CD4-positive, alpha-beta T cell treated with Interleukin-15 for 1 hour (primary cell): ENCODE results near the gene HVCN1.

Source experiments
- DNase-seq: peaks from one replicate; pipeline ENCODE4 v3.0.0-alpha.2; 2020

HVCN1 gene

DNA sequence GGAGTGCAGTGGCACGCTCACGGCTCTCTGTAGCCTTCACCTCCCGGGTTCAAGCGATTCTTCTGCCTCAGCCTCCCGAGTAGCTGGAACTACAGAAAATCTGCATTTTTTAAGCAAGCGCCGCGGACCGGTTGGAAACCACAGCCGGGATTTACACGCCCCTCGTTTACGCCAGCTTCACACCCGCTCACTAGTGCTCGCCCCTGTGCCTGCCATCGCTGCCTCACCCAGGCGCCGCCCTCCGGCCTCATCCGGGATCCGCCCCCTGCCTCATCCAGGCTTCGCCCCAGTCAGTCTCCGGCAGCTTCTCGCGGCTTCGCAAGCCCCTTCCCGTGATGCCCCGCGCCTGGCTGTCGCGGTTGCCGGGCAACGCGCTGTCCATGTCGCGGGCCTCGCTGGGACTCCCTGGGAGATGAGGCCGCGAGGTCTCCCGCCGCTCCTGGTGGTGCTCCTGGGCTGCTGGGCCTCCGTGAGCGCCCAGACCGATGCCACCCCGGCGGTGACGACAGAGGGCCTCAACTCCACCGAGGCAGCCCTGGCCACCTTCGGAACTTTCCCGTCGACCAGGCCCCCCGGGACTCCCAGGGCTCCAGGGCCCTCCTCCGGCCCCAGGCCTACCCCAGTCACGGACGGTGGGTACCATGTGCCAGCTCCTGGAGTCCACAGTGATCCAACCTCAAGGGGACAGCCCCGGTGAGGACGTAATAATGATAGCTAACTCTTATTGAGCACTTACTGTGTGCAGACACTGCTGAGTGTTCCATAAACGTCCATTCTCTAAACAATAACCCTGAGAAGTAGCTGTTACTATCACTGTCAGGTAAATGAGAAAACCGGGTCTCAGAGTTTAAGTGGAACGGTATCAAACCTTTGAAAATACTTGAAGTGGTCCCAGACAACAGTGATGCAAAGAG lies 74.9 kb downstream of the HVCN1 start, which contains the start of gene TCTN1:
Gene TCTN1, plus strand, starts transcription at position 359 of the 914 bp plus-strand sequence. Its CDS starts 54 bp downstream, at position 413.
- DNase-seq = peak; percentile 96

GRCh38 chr12:110613071-110613770 lies 75.7 kb downstream of the HVCN1 start:
- DNase-seq = no peak

DNA sequence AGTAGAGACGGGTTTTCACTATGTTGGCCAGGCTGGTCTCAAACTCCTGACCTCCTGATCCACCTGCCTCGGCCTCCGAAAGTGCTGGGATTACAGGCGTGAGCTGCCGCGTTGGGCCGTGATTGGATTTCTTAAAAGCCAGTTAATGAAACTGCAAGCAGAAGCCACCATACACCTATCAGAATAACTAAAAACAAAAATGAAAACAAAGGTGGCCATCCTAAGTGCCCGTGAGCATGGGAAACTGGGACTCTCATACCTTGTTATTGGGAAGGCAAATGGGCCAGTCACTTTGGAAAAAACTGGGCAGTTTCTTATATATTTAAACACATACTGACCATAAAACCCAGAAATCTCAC lies 82.7 kb downstream of the HVCN1 start:
- no peak for DNase-seq

DNA sequence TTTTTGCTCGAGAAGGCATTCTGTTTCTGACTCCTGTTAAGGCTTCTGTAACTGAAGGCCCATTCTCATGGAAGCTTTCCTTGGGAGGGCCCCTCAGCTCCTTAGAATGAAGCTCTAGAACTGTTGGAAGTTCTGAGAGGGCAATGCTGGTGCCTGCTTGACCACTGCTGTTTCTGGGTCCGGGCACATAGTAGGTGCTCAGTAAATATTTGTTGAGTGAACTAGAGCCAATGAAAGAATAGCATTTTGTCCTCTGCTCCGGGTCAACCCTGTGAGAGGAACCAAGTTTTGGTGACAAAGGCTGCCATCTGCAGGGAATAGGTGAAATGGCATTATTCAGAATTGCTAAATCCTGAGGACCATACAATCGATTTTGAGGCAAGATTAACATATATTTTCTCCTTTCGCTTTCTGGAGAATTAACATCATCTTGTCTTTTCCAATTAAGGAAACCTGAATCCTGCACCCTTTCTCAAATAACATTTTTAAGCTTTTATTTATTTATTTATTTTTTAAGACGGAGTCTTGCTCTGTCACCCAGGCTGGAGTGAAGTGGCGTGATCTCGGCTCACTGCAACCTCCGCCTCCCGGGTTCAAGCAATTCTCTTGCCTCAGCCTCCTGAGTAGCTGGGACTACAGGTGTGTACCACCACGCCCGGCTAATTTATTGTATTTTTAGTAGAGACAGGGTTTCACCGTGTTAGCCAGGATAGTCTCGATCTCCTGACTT lies 86.7 kb downstream of the HVCN1 start:
- DNase-seq = peak; percentile 57

GRCh38 chr12:110600254-110600653 lies 88.7 kb downstream of the HVCN1 start:
- no peak for DNase-seq

DNA sequence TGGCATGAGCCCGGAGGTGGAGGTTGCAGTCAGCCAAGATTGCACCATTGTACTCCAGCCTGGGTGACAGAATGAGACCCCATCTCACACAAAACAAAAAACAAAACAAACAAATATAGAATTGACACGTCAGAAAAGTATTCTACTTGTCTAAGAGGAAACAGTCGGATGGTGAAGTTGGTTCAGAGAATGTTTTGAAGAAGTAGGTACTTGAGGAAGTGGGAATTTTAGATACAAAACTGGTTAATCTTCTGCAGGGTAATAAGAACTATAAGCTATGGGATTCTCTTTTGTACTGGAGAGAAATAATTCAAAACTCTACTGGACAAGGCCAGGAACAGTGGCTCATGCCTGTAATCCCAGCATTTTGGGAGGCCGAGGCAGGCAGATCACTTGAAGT lies 89.6 kb downstream of the HVCN1 start:
- DNase-seq = no peak
